ENCODE results near the gene USP40.

Gene USP40

DNA sequence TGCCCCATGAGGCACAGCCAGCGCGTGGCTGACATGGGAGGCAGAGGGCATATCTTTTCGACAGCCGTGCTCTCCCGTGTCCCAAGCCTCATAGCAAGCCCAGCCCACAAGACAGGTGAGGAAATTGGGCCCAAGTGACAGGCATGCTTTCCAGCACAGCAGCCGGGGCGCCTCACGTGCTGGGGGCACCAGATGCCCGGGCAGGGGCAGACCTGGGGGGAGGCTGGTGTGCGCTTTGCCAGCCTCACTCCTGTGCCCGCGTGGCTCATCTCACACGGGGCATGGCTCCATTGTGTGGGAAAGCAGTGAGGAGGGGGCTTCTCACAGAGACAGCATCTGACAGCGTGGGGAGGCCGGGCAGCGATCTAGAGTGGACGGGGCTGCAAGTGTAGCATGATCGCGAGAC, 93.2 kb downstream of the USP40 start:
- DNase-seq: no peak

GRCh38 chr2:233471291-233472035, 95.1 kb downstream of the USP40 start:
- no peak for DNase-seq

- no peak for DNase-seq
Observed at GRCh38 chr2:233470839-233471238, 95.7 kb downstream of the USP40 start.

DNA sequence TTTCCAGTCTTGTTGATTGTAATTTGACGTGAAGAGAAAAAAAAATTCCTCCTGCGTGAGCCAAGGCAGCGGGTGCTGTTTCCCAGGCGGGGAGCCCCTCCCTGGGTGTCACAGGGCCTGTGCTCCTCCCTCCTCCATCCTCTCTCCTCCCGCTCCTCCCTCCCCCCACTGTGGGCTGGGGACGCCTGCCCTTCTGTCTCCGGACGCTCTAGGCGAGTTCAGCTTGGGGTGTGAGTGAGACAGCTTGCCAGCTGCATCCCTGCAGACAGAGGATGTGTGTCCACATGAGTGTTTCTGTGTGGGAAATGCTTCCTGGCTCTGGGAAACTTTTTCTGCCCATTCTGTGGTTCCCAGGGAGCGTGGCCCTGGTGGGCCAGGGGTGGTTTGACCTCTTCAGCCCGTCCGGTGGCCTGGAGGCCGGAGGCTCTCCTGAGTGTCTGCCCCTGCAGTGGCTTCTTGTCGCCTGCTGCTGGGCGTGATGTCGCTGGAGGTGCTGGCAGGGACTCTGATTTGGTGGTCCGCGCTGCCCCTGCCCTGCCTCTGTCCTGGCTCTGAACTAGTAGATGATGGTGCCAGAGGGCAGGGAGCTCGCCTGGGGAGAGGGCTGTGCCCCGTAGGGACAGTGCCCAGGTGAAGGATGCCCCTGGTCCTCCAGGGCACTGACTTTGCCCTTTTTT, 96.4 kb downstream of the USP40 start:
- peak; percentile 83 for DNase-seq

- no peak for DNase-seq
Observed at GRCh38 chr2:233469261-233470010, 97.1 kb downstream of the USP40 start.

GRCh38 chr2:233468741-233469110, 97.9 kb downstream of the USP40 start:
- DNase-seq: no peak

GRCh38 chr2:233468047-233468740, 98.4 kb downstream of the USP40 start:
- DNase-seq: no peak

GRCh38 chr2:233466991-233467603, 99.5 kb downstream of the USP40 start:
- DNase-seq: peak; percentile 53

DNA sequence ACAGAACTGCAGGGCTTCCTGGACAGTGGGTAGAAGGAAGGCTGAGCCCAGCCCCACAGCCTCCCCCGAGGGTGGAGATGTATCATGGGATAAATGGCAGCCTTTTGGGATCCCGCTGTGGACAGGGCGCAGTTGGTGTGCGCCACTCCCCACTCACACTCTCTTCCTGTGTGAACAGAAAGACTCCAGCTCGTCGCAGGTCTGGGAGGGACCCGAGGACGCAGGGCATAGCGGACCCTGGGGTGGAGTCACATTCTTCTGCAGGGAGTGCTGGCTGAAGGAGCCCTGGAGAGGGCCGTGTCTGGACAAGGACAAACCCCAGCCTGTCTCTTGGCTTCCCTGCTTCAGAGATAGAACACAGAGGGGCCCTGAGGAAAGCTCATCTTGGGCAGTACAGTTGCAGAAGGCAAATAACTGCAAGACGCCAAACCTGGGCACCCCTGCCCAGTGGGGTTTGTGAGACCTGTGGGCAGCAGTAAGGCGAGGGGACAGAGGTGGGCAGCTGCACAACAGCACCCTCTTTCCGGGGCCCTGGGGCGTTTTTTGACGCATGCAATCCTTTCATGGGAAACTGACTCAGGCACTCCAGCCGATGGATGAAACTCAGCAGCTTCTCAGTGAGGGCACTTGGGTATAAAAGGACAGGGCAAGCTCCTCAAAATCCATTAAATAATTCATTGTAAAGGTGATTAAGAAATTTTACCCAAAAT, 101.9 kb downstream of the USP40 start:
- DNase-seq: no peak

- no peak for DNase-seq
Observed at GRCh38 chr2:233464056-233464455, 102.5 kb downstream of the USP40 start.

DNA sequence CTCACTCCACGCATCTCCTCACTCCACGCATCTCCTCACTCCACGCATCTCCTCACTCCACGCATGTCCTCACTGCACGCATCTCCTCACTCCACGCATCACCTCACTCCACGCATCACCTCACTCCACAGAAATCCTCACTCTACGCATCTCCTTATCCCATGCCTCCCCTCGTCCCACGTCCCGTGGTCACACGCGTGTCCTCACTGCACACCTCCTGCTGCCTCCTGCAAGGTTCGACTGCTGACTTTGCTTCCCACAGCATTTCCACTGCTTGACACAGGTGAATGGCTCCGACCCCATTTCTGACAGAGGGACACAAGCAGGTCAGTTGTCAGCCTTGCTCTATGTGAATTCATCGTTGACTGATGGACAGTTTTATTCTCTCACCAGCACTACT, 103.0 kb downstream of the USP40 start:
- DNase-seq: no peak

- no peak for DNase-seq
Observed at GRCh38 chr2:233462826-233463470, 103.6 kb downstream of the USP40 start.

DNA sequence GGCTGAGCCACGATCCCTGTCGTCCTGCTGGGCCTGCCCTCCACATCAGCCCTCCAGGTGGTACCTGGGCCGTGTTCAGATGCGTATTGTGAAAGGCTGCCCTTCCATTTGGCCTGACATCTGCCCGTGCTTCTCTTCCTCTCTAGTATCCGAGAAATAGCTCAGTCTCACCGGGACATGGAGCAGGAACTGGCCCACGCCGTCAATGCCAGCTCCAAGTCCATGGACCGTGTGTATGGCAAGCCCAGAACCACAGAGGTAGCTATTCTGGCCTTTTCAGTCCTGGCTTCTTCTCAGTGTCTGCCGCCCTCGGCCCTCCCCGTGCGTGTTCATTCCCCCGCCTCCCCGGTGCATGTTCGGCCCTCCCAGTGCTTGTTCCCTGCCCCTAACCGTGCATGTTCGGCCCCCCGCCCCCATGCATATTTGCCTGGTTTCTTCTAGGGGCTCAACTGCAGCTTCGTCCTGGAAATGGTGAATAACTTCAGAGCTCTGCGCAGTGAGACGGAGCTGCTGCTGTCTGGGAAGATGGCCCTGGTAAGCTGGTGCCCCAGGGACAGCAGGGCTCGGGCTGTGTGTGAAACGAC, 104.3 kb downstream of the USP40 start:
- DNase-seq: no peak

GRCh38 chr2:233461481-233461891, 105.1 kb downstream of the USP40 start:
- no peak for DNase-seq

DNA sequence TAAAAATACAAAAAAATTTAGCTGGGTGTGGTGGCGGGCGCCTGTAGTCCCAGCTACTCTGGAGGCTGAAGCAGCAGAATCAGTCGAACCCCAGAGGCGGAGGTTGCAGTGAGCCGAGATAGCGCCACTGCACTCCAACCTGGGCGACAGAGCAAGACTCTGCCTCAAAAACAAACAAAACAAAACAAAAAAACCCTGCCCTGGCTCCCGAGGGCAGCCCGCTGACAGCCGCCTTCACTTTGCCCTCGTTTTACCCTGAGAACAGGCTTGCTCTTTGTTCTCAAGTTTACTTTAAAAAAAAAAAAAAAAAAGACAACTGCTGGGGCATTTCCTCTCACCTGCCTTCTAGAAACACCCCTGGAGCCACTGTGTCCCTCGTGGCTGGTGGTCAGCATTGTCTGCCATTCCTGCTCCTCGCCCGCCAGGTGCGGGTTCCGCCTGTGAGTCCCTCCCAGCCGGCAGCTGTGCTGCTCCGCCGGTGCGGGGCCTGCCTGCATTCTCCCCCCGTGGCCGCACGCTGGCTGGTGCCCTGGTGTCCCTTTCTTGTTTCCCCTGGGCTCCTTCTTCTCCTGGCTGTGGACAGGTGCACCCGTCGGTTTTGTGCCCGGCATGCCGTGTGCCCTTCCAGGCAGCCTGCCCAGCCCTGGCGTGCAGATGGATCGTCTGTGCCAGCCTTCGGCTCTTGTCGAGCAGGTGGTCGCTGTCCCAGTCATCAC, 105.7 kb downstream of the USP40 start:
- peak; percentile 16 for DNase-seq

DNA sequence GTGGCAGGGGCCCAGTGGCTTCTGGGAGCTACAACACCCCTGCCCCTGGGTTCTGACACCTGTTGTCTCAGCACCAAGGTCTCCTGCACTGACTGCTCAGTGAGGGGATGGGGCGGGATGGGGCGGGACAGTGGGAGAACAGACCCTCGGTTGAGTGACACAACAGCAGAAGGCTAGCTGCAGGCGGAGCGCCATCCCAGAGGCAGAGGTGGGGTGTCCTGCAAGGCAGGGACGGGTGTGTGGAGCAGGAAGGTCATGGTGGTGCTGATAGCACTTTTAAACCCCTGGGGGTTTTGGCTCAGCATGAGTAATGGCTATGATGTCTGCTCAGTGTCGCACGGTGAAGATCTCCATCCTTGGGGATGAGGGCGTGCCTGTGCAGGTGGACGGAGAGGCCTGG, 107.2 kb downstream of the USP40 start:
- no peak for DNase-seq

- DNase-seq: no peak
Observed at GRCh38 chr2:233458826-233459225, 107.8 kb downstream of the USP40 start.

DNA sequence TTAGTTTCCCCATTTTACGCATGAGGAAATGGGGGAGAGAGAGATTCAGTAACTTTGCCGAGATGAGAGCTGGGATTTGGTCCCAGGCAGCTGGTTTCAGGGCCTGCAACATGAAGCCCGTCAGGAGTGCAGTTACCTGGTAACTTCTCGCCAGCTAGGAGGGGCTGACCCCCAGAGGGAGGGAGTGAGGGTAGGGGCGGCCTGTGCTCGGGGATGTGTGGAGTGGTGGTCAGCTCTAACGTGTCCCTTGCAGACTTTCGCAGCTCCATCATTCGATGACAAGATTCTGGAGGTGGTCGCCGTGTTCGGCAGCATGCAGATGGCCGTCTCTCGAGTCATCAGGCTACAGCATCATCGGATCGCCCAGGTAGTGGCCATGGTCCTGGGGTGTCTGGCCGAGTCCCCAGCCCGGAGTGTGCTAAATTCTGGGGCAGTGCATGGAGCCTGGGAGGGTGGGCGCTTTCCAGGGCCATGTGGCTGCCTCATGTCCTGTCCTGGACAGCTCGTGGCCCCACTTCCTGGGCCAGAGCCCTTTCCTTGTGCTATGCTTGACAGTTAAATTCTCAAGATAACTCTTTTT, 108.5 kb downstream of the USP40 start:
- DNase-seq: no peak

DNA sequence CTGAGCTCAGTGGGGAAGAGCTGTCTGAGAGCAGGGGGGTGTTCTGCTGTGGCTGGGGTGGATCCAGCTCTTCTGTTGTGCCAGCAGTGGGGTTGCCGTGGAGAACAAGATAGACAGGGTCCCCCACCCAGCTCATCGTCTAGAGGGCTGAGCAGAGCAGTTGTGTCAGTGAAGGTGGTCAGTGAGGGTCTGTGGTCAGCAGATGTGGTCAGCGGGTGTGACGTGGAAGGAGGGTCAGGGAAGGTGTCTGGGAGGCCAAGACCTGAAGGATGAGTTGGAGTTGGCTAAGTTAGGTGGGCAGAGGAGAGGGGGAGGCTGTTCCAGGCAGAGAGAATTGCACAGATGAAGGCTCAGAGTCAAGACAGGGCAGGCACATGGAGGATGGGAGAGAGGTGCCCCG, 109.2 kb downstream of the USP40 start:
- DNase-seq: no peak

- no peak for DNase-seq
Observed at GRCh38 chr2:233456934-233457333, 109.6 kb downstream of the USP40 start.
